Measurements from ENCODE around the gene NDUFA1. TPM values are rescaled to one million over a fixed set of nuclear protein-coding genes. Genes with fewer than 3 reads are reported as not detected.
A peak's percentile ranks its signal among the peaks of the same experiment; 100 is the strongest.

NDUFA1 gene
- total and polyA plus RNA-seq, 2 of the 13 experiments (the other 11 are each of a cell fraction or from before 2014, with no cell fraction given) = 150 to 167 TPM

DNA sequence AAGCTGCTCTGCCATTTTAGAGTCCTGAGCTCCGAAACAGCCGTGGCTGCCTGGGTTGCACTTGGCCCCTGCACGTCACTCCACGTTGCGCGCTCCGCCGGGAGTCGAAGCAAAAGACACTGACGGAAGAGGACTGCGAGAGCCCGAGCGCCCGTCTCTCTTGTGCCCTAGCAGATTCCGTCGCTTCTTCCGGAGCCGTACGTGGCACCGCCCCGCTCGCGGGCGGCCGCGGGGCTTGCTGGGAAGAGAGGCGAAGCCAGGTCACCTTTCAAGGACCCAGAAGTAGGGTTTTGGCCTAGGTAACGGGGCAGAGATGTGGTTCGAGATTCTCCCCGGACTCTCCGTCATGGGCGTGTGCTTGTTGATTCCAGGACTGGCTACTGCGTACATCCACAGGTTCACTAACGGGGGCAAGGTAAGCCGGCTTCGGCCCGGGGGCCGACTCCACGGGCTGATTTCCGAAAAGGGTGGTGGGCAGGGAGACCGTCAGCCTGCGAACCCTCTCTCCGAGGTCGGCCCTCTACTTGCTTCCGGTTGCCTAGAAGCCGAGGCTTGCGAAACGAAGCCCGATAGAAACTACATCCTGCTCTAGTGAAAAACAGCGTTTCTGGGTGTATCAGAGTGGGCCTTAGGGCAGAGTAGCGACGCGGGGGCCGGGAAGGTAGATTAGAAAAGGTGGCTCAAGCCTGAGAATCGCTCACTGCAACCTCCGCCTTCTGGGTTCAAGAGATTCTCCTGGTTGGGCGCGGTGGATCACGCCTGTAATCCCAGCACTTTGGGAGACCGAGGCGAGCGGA, at the start of gene NDUFA1, which contains the start of gene RNF113A (continued):
- TF ChIP-seq ZBTB49 (CRISPR knock-in tag; IDR thresholded peaks at IDR 0.05; ENCODE audit: borderline replicate concordance) = no peak
- TF ChIP-seq, protein P1, sequence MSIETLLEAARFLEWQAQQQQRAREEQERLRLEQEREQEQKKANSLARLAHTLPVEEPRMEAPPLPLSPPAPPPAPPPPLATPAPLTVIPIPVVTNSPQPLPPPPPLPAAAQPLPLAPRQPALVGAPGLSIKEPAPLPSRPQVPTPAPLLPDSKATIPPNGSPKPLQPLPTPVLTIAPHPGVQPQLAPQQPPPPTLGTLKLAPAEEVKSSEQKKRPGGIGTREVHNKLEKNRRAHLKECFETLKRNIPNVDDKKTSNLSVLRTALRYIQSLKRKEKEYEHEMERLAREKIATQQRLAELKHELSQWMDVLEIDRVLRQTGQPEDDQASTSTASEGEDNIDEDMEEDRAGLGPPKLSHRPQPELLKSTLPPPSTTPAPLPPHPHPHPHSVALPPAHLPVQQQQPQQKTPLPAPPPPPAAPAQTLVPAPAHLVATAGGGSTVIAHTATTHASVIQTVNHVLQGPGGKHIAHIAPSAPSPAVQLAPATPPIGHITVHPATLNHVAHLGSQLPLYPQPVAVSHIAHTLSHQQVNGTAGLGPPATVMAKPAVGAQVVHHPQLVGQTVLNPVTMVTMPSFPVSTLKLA (IDR thresholded peaks at IDR 0.05) = no peak
- no peak for TF ChIP-seq GZF1 (CRISPR knock-in tag; IDR thresholded peaks at IDR 0.05)
- TF ChIP-seq POLR2G (IDR thresholded peaks at IDR 0.05; ENCODE audit: low read depth, low read length) = peak; percentile 90
- no peak for TF ChIP-seq EEA1 (CRISPR knock-in tag; IDR thresholded peaks at IDR 0.05; ENCODE audit: borderline replicate concordance)
- no peak for TF ChIP-seq FOXO1 (CRISPR knock-in tag; IDR thresholded peaks at IDR 0.05)
- TF ChIP-seq, protein P2, sequence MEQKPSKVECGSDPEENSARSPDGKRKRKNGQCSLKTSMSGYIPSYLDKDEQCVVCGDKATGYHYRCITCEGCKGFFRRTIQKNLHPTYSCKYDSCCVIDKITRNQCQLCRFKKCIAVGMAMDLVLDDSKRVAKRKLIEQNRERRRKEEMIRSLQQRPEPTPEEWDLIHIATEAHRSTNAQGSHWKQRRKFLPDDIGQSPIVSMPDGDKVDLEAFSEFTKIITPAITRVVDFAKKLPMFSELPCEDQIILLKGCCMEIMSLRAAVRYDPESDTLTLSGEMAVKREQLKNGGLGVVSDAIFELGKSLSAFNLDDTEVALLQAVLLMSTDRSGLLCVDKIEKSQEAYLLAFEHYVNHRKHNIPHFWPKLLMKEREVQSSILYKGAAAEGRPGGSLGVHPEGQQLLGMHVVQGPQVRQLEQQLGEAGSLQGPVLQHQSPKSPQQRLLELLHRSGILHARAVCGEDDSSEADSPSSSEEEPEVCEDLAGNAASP (CRISPR knock-in tag; IDR thresholded peaks at IDR 0.05; ENCODE audit: borderline replicate concordance) = peak; percentile 46; the same call in 1 of the 2 replicates
- TF ChIP-seq, protein P3, sequence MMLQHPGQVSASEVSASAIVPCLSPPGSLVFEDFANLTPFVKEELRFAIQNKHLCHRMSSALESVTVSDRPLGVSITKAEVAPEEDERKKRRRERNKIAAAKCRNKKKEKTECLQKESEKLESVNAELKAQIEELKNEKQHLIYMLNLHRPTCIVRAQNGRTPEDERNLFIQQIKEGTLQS (CRISPR knock-in tag; IDR thresholded peaks at IDR 0.05) = no peak
- no peak for TF ChIP-seq GPN1 (CRISPR knock-in tag; IDR thresholded peaks at IDR 0.05; ENCODE audit: borderline replicate concordance)
- TF ChIP-seq ZNF3 (CRISPR knock-in tag; IDR thresholded peaks at IDR 0.05) = no peak
- TF ChIP-seq MBNL3 (CRISPR knock-in tag; conservative IDR thresholded peaks at IDR 0.05) = no peak
- TF ChIP-seq KMT2A (CRISPR knock-in tag; IDR thresholded peaks at IDR 0.05) = no peak; the same call in 1 of the 2 replicates
- TF ChIP-seq, protein P4, sequence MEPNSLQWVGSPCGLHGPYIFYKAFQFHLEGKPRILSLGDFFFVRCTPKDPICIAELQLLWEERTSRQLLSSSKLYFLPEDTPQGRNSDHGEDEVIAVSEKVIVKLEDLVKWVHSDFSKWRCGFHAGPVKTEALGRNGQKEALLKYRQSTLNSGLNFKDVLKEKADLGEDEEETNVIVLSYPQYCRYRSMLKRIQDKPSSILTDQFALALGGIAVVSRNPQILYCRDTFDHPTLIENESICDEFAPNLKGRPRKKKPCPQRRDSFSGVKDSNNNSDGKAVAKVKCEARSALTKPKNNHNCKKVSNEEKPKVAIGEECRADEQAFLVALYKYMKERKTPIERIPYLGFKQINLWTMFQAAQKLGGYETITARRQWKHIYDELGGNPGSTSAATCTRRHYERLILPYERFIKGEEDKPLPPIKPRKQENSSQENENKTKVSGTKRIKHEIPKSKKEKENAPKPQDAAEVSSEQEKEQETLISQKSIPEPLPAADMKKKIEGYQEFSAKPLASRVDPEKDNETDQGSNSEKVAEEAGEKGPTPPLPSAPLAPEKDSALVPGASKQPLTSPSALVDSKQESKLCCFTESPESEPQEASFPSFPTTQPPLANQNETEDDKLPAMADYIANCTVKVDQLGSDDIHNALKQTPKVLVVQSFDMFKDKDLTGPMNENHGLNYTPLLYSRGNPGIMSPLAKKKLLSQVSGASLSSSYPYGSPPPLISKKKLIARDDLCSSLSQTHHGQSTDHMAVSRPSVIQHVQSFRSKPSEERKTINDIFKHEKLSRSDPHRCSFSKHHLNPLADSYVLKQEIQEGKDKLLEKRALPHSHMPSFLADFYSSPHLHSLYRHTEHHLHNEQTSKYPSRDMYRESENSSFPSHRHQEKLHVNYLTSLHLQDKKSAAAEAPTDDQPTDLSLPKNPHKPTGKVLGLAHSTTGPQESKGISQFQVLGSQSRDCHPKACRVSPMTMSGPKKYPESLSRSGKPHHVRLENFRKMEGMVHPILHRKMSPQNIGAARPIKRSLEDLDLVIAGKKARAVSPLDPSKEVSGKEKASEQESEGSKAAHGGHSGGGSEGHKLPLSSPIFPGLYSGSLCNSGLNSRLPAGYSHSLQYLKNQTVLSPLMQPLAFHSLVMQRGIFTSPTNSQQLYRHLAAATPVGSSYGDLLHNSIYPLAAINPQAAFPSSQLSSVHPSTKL (CRISPR knock-in tag; IDR thresholded peaks at IDR 0.05) = no peak; the same call in 1 of the 2 replicates
- TF ChIP-seq, protein P5, sequence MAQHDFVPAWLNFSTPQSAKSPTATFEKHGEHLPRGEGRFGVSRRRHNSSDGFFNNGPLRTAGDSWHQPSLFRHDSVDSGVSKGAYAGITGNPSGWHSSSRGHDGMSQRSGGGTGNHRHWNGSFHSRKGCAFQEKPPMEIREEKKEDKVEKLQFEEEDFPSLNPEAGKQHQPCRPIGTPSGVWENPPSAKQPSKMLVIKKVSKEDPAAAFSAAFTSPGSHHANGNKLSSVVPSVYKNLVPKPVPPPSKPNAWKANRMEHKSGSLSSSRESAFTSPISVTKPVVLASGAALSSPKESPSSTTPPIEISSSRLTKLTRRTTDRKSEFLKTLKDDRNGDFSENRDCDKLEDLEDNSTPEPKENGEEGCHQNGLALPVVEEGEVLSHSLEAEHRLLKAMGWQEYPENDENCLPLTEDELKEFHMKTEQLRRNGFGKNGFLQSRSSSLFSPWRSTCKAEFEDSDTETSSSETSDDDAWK (CRISPR knock-in tag; IDR thresholded peaks at IDR 0.05) = no peak
- peak; percentile 69; the same call in 1 of the 2 replicates for TF ChIP-seq ZNF205 (CRISPR knock-in tag; IDR thresholded peaks at IDR 0.05)
- TF ChIP-seq CCAR2 (optimal IDR thresholded peaks at IDR 0.05; ENCODE audit: low read depth, low read length) = no peak
- no peak for TF ChIP-seq ZNF451 (CRISPR knock-in tag; IDR thresholded peaks at IDR 0.05)
- no peak for TF ChIP-seq DNMT3B (CRISPR knock-in tag; conservative IDR thresholded peaks at IDR 0.05)

Measured in HepG2 (cell line).